Mucosa of gallbladder (tissue), 1 donor: ENCODE data around the gene GTF2A1L. TPM values are rescaled to one million over a fixed set of nuclear protein-coding genes. Genes with fewer than 3 reads are reported as not detected.
A peak's percentile ranks its signal among the peaks of the same experiment; 100 is the strongest.
"Not testable (repeated sequence)": the region's sequence is repeated elsewhere in the genome, so short reads cannot be mapped to it uniquely, and the experiment has no call there.

Experiments used
- DNase-seq: peaks from one replicate; pipeline ENCODE4 v3.0.0-alpha.2; 2020; ENCODE audit warnings: low spot score
- total RNA-seq: library from RNA; stranded (reverse); gene quantifications from one replicate; pipeline ENCODE4 v1.2.1, GENCODE V29; 2021
- donor health status: DM: no; HTN: no; CAD: no.

The GTF2A1L gene
- total RNA-seq: 6.2 TPM

GRCh38 chr2:48617618-48618017 lies at the start of gene GTF2A1L:
GTF2A1L (plus strand) TSS chr2:48617856; CDS start chr2:48617875, 19 bp downstream.
- DNase-seq: no peak

- no peak for DNase-seq
These were observed 49.1 kb upstream of the GTF2A1L start for GRCh38 chr2:48568547-48568946.

GRCh38 chr2:48569433-48569832 lies 48.2 kb upstream of the GTF2A1L start:
- DNase-seq: no peak

- DNase-seq: no peak
These were observed 44.8 kb upstream of the GTF2A1L start for GRCh38 chr2:48572816-48573215.

- no peak for DNase-seq
These were observed 43.0 kb upstream of the GTF2A1L start for GRCh38 chr2:48574353-48575287.

- DNase-seq: no peak
These were observed 39.3 kb upstream of the GTF2A1L start for GRCh38 chr2:48578313-48578712.

GRCh38 chr2:48583961-48584360 lies 33.7 kb upstream of the GTF2A1L start:
- DNase-seq: no peak

GRCh38 chr2:48584551-48584950 lies 33.1 kb upstream of the GTF2A1L start:
- no peak for DNase-seq

- no peak for DNase-seq
These were observed 31.2 kb upstream of the GTF2A1L start for GRCh38 chr2:48586433-48586832.

GRCh38 chr2:48587560-48587959 lies 30.1 kb upstream of the GTF2A1L start:
- no peak for DNase-seq

- no peak for DNase-seq
These were observed 29.7 kb upstream of the GTF2A1L start for GRCh38 chr2:48587961-48588360.

GRCh38 chr2:48588745-48589144 lies 28.9 kb upstream of the GTF2A1L start:
- no peak for DNase-seq

GRCh38 chr2:48589170-48589767 lies 28.4 kb upstream of the GTF2A1L start:
- DNase-seq: peak; percentile 18

GRCh38 chr2:48590017-48590416 lies 27.6 kb upstream of the GTF2A1L start:
- DNase-seq: no peak

GRCh38 chr2:48592067-48592466 lies 25.6 kb upstream of the GTF2A1L start:
- no peak for DNase-seq

GRCh38 chr2:48596751-48597150 lies 20.9 kb upstream of the GTF2A1L start:
- not testable (repeated sequence) for DNase-seq

GRCh38 chr2:48597492-48597891 lies 20.2 kb upstream of the GTF2A1L start:
- DNase-seq: no peak

- no peak for DNase-seq
These were observed 17.3 kb upstream of the GTF2A1L start for GRCh38 chr2:48600204-48600813.

- no peak for DNase-seq
These were observed 16.7 kb upstream of the GTF2A1L start for GRCh38 chr2:48600917-48601316.

GRCh38 chr2:48601349-48601748 lies 16.3 kb upstream of the GTF2A1L start:
- DNase-seq: no peak

- DNase-seq: no peak
These were observed 12.0 kb upstream of the GTF2A1L start for GRCh38 chr2:48605482-48606175.
